Hepatocyte (in vitro differentiated cells): ENCODE measurements around the gene APOBEC2.

Source experiments
- CTCF ChIP-seq: fragments of 200-600 bp; sonication (generic); IDR thresholded peaks from 2 replicates; pipeline ENCODE4 v1.5.1; 2016; ENCODE audit warnings: antibody characterized with exemption, mild to moderate bottlenecking; ENCODE audit not compliant: poor library complexity
- EZH2 ChIP-seq: fragments of 200-600 bp; sonication (generic); IDR thresholded peaks from 2 replicates; pipeline ENCODE4 v1.6.1; 2016; ENCODE audit warnings: antibody characterized with exemption, mild to moderate bottlenecking, borderline replicate concordance

- no peak for TF ChIP-seq CTCF
- no peak for TF ChIP-seq EZH2
Measured at GRCh38 chr6:41013466-41014153, 39.4 kb upstream of the APOBEC2 start.
